Kidney epithelial cell (primary cell): Measurements from ENCODE around the gene HLA-DMB. TPM values are rescaled to one million over a fixed set of nuclear protein-coding genes. Genes with fewer than 3 reads are reported as not detected.

Experiments used
- DNase-seq: peaks from one replicate; pipeline ENCODE4 v3.0.0-alpha.2; 2010; ENCODE audit warnings: low read depth
- H3K27me3 ChIP-seq: 2 replicates; pipeline ENCODE4 v1.6.0; 2011; ENCODE audit warnings: low read length; ENCODE audit not compliant: control insufficient read depth, insufficient read depth
- H3K36me3 ChIP-seq: 2 replicates; pipeline ENCODE4 v1.5.1; 2011; ENCODE audit warnings: low read length; ENCODE audit not compliant: control insufficient read depth, insufficient read depth
- H3K4me3 ChIP-seq: 2 replicates; pipeline ENCODE4 v1.5.1; 2011; ENCODE audit warnings: low read depth, mild to moderate bottlenecking, control low read depth, low read length
- total RNA-seq: library from RNA; depleted of rRNA; stranded (reverse); fragments of >200 nt; gene quantifications from 2 replicates; pipeline ENCODE4 v1.2.3, GENCODE V29; 2015
- TF ChIP-seq, protein P1 (sequence below): IDR thresholded peaks from 2 replicates; pipeline ENCODE4 v1.5.1; 2011; ENCODE audit warnings: mild to moderate bottlenecking, moderate library complexity, low read length, control low read depth, inconsistent platforms; ENCODE audit not compliant: insufficient read depth, poor library complexity, severe bottlenecking

Gene HLA-DMB
- total RNA-seq, 1 donor from 2014 or later = 1.0 TPM

DNA sequence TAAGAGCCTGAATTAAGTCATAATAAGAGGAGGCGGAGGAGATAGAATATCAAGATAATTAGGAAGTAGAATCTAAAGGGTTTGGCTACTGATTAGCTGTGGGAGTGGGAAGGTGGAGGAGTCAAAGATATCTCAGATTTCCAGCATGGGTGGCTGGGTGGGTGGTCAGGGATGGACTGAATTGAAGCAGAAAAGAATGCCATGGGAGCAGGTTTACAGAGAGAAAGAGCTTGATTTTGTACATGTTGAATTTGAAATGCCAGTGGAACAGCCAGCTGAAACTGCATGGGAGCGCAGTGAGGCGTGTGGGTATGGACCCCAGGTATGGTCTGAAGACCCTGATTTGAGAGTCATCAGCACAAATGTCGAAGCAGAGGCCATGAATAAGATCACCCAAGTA, 13.4 kb upstream of the HLA-DMB start:
- H3K27me3 ChIP-seq = peaks cover 2% of the 10 kb centered on the region
- TF ChIP-seq, protein P1, sequence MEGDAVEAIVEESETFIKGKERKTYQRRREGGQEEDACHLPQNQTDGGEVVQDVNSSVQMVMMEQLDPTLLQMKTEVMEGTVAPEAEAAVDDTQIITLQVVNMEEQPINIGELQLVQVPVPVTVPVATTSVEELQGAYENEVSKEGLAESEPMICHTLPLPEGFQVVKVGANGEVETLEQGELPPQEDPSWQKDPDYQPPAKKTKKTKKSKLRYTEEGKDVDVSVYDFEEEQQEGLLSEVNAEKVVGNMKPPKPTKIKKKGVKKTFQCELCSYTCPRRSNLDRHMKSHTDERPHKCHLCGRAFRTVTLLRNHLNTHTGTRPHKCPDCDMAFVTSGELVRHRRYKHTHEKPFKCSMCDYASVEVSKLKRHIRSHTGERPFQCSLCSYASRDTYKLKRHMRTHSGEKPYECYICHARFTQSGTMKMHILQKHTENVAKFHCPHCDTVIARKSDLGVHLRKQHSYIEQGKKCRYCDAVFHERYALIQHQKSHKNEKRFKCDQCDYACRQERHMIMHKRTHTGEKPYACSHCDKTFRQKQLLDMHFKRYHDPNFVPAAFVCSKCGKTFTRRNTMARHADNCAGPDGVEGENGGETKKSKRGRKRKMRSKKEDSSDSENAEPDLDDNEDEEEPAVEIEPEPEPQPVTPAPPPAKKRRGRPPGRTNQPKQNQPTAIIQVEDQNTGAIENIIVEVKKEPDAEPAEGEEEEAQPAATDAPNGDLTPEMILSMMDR = no peak
- H3K4me3 ChIP-seq = no peak overlapping the region
- no peak for DNase-seq
- H3K36me3 ChIP-seq = no peaks in the 10 kb centered on the region

- DNase-seq = no peak
- TF ChIP-seq, protein P1 = no peak
- Histone ChIP-seq H3K27me3 (peaks cover 2% of the 10 kb centered on the region), H3K4me3 (no peak overlapping the region), H3K36me3 (no peaks in the 10 kb centered on the region)
Measured at GRCh38 chr6:32953775-32954174, 12.9 kb upstream of the HLA-DMB start.

- Histone ChIP-seq H3K4me3 (no peak within 1 kb of the TSS), H3K36me3 (no peaks in the 10 kb centered on the region), H3K27me3 (peaks cover 2% of the 10 kb centered on the region)
- peak; percentile 81 for DNase-seq
- TF ChIP-seq, protein P1 = peak; percentile 84
Measured at GRCh38 chr6:32952817-32953739, 12.2 kb upstream of the HLA-DMB start, which contains the start of gene HLA-DMA. Gene HLA-DMA (minus strand): TSS chr6:32953097. CDS start chr6:32953036, 61 bp downstream.

DNA sequence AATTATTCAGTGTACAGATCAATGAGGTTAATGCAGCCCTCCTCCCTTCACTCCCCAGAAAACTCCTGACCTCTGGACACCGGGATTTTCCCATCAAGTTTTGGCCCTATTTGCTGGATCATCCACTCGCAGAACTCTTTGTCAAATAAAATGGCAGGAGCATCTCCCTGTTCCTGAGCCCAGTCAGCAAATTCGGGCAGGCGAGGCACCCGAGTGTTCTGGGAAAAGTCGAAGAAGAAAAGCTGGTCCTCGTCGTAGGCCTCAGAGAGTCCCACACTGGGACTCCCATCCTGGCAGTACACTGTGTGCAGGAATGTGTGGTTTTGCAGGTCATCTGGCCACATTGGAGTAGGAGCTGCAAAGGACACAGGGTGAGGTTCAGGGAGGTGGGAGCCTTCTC, 9.6 kb upstream of the HLA-DMB start:
- Histone ChIP-seq H3K4me3 (no peak overlapping the region), H3K27me3 (peaks cover 3% of the 10 kb centered on the region), H3K36me3 (no peaks in the 10 kb centered on the region)
- no peak for DNase-seq
- TF ChIP-seq, protein P1 = no peak

DNA sequence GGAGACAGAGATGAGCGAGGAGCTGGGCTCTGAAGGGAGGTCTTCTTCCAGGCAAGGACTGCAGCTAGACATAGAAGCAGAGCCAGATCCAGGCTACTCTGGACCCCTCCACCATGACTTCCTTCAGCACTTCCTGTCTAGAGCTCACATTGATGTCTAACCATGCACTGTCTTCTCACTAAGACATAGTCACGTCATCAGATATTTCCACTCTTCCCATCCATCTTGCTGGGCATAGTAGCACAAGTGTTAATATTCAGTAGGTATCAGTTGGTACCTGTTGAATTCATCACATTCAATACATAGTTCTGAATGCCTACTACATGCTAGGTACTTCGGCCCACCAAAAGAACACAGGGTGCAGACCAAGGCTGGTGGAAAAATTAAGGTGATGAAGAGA, 9.2 kb upstream of the HLA-DMB start:
- no peak overlapping the region for H3K4me3 ChIP-seq
- no peak for DNase-seq
- H3K27me3 ChIP-seq = peaks cover 7% of the 10 kb centered on the region
- no peaks in the 10 kb centered on the region for H3K36me3 ChIP-seq
- TF ChIP-seq, protein P1 = no peak
